ENCODE measurements around the gene CELF2.

GRCh38 chr10:11345224-11346054 is 327.8 kb downstream of the CELF2 start:
- TF ChIP-seq ZNF488 (tag by site-specific recombination; IDR thresholded peaks at IDR 0.05) (no peak), ZNF302 (tag by site-specific recombination; IDR thresholded peaks at IDR 0.05; ENCODE audit: low read depth) (no peak), SP7 (tag by site-specific recombination; IDR thresholded peaks at IDR 0.05) (no peak), TCF7L2 (IDR thresholded peaks at IDR 0.05; ENCODE audit: borderline replicate concordance, low read depth, low read length) (no peak), ZNF366 (tag by site-specific recombination; conservative IDR thresholded peaks at IDR 0.05) (no peak), ZFP41 (tag by site-specific recombination; IDR thresholded peaks at IDR 0.05; ENCODE audit: borderline replicate concordance) (no peak), ZNF19 (tag by site-specific recombination; IDR thresholded peaks at IDR 0.05; ENCODE audit: low read depth) (no peak)
- TF ChIP-seq, protein P1, sequence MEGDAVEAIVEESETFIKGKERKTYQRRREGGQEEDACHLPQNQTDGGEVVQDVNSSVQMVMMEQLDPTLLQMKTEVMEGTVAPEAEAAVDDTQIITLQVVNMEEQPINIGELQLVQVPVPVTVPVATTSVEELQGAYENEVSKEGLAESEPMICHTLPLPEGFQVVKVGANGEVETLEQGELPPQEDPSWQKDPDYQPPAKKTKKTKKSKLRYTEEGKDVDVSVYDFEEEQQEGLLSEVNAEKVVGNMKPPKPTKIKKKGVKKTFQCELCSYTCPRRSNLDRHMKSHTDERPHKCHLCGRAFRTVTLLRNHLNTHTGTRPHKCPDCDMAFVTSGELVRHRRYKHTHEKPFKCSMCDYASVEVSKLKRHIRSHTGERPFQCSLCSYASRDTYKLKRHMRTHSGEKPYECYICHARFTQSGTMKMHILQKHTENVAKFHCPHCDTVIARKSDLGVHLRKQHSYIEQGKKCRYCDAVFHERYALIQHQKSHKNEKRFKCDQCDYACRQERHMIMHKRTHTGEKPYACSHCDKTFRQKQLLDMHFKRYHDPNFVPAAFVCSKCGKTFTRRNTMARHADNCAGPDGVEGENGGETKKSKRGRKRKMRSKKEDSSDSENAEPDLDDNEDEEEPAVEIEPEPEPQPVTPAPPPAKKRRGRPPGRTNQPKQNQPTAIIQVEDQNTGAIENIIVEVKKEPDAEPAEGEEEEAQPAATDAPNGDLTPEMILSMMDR (tag by site-specific recombination; IDR thresholded peaks at IDR 0.05), result no peak
